Panc1 (cell line): ENCODE results near the gene FAM216B. TPM values are rescaled to one million over a fixed set of nuclear protein-coding genes. Genes with fewer than 3 reads are reported as not detected.

Experiments used
- ATAC-seq: fragments of 200-7000 bp; cut with Tn5 transposase; 2 replicates; pipeline ENCODE4 v1.9.1; 2020; ENCODE audit warnings: mild to moderate bottlenecking, moderate library complexity
- BruUV-seq: library from RNA; stranded (reverse); fragments of 400-500 nt; replicated peaks from 2 replicates; lab custom pipeline; 2021; lab: Mats Ljungman, UMichigan
- CTCF ChIA-PET: fragments of 300-600 bp; sonication (Branson Sonifier 250); formaldehyde crosslinking; loops from one replicate; lab custom pipeline; 2022; ENCODE audit warnings: antibody characterized with exemption; lab: Charles Lee
- POLR2A ChIA-PET: fragments of 300-600 bp; sonication (Branson Sonifier 250); formaldehyde crosslinking; loops from one replicate; lab custom pipeline; 2022; ENCODE audit warnings: antibody characterized with exemption; lab: Charles Lee
- DNase-seq: peaks from one replicate; pipeline ENCODE4 v3.0.0-alpha.2; 2010; ENCODE audit warnings: low read depth, low spot score
- H3K27ac ChIP-seq: 2 replicates; pipeline ENCODE4 v1.5.1; 2011; ENCODE audit warnings: mild to moderate bottlenecking, low read length, inconsistent platforms
- H3K27me3 ChIP-seq: fragments of 200-500 bp; sonication (Bioruptor generic); 2 replicates; pipeline ENCODE4 v1.6.0; 2014; ENCODE audit warnings: low read length, inconsistent platforms; ENCODE audit not compliant: control insufficient read depth, insufficient read depth
- H3K36me3 ChIP-seq: fragments of 200-500 bp; sonication (Bioruptor generic); 2 replicates; pipeline ENCODE4 v1.5.1; 2014; ENCODE audit warnings: inconsistent platforms, mild to moderate bottlenecking, low read length, moderate library complexity; ENCODE audit not compliant: control insufficient read depth, insufficient read depth
- H3K4me1 ChIP-seq: 2 replicates; pipeline ENCODE4 v1.5.1; 2011; ENCODE audit warnings: inconsistent platforms, mild to moderate bottlenecking, low read length, moderate library complexity; ENCODE audit not compliant: control insufficient read depth, insufficient read depth
- H3K4me3 ChIP-seq, 2 experiments: 2 replicates each; pipeline ENCODE4 v1.5.1; 2011 to 2012; ENCODE audit warnings: low read depth in 2 of 2, low read length in 2 of 2, mild to moderate bottlenecking in 2 of 2, inconsistent platforms in 1 of 2, moderate library complexity in 1 of 2
- H3K9me3 ChIP-seq: fragments of 200-500 bp; sonication (Bioruptor generic); 2 replicates; pipeline ENCODE4 v1.5.1; 2014; ENCODE audit warnings: low read depth, mild to moderate bottlenecking, inconsistent platforms, low read length, moderate library complexity; ENCODE audit not compliant: control insufficient read depth, insufficient read depth
- CTCF ChIP-seq: fragments of 450-650 bp; IDR thresholded peaks from 2 replicates; pipeline ENCODE4 v1.5.1; 2017; ENCODE audit warnings: mild to moderate bottlenecking
- POLR2AphosphoS5 ChIP-seq: IDR thresholded peaks from 2 replicates; pipeline ENCODE4 v1.6.1; 2012; ENCODE audit warnings: mild to moderate bottlenecking, low read depth, low read length, moderate library complexity
- REST ChIP-seq, 2 experiments: IDR thresholded peaks; 2 replicates each; pipeline ENCODE4 v1.6.1; 2011 to 2012; ENCODE audit warnings: low read depth in 2 of 2, control low read depth in 1 of 2, low read length in 1 of 2, mild to moderate bottlenecking in 1 of 2, moderate library complexity in 1 of 2; ENCODE audit not compliant: insufficient read depth in 1 of 2
- SIN3A ChIP-seq: IDR thresholded peaks from 2 replicates; pipeline ENCODE4 v1.6.1; 2012; ENCODE audit warnings: low read depth, mild to moderate bottlenecking, low read length, moderate library complexity, borderline replicate concordance; ENCODE audit not compliant: insufficient read depth
- TCF7L2 ChIP-seq: IDR thresholded peaks from 2 replicates; pipeline ENCODE4 v1.6.1; 2011; ENCODE audit warnings: mild to moderate bottlenecking, low read depth, low read length, inconsistent platforms
- in situ Hi-C: cut with HindIII; loops from 2 replicates; pipeline ENCODE4 v1.10.0; 2016; ENCODE audit warnings: low sequenced_read_pairs, low pct_unique_long_range_greater_than_20kb
- intact Hi-C: fragments of 100-400 bp; cut with micrococcal nuclease; formaldehyde crosslinking; loops from one replicate; pipeline ENCODE4 v1.10.0; 2022; ENCODE audit not compliant: unreplicated experiment
- total RNA-seq: library from RNA; stranded (reverse); gene quantifications from one replicate; pipeline ENCODE4 v1.2.1, GENCODE V29; 2021; ENCODE audit not compliant: unreplicated experiment

The FAM216B gene
- total RNA-seq, 1 experiment from 2014 or later = 0.05 TPM

GRCh38 chr13:42780044-42780443 lies 1.3 kb upstream of the FAM216B start:
- no peak for DNase-seq
- Histone ChIP-seq H3K27ac (no peak overlapping the region), H3K36me3 (no peaks in the 10 kb centered on the region), H3K4me3 (no peak overlapping the region), H3K9me3 (no peaks in the 10 kb centered on the region), H3K4me1 (no peaks in the 10 kb centered on the region), H3K27me3 (no peaks in the 10 kb centered on the region)
- no TSS peak for BruUV-seq
- intact Hi-C loops (no loop called here), in situ Hi-C loops (no loop called here)
- ChIA-PET CTCF (no interaction called here), POLR2A (no interaction called here)
- no peak for ATAC-seq
- TF ChIP-seq SIN3A = no peak
- TF ChIP-seq CTCF = no peak
- no peak for TF ChIP-seq TCF7L2
- TF ChIP-seq POLR2AphosphoS5 = no peak
- TF ChIP-seq REST (IDR thresholded peaks at IDR 0.05; ENCODE audit: insufficient read depth in 1 of 2, low read depth in 2 of 2, low read length in 1 of 2) = no peak

GRCh38 chr13:42786715-42787114 lies 5.3 kb downstream of the FAM216B start:
- intact Hi-C loops = no loop called here

More at GRCh38 chr13:42786715-42787114, 5.3 kb downstream of the FAM216B start:
- Histone ChIP-seq H3K4me1 (no peaks in the 10 kb centered on the region), H3K27ac (no peak overlapping the region), H3K4me3 (no peak overlapping the region), H3K9me3 (no peaks in the 10 kb centered on the region), H3K36me3 (no peaks in the 10 kb centered on the region), H3K27me3 (no peaks in the 10 kb centered on the region)
- no peak for DNase-seq
- BruUV-seq = no TSS peak
- no peak for TF ChIP-seq SIN3A
- TF ChIP-seq TCF7L2 = no peak
- no peak for TF ChIP-seq CTCF
- TF ChIP-seq REST (IDR thresholded peaks at IDR 0.05; ENCODE audit: insufficient read depth in 1 of 2, low read depth in 2 of 2, low read length in 1 of 2) = no peak
- no peak for TF ChIP-seq POLR2AphosphoS5
- in situ Hi-C loops = no loop called here
- ChIA-PET CTCF (no interaction called here), POLR2A (no interaction called here)
- no peak for ATAC-seq
